GM18907 (cell line): ENCODE measurements around the gene ADAMTS12.

Source experiments
- ATAC-seq: cut with Tn5 transposase; IDR thresholded peaks from one replicate; pipeline ENCODE4 v1.9.1; 2021; ENCODE audit warnings: mild to moderate bottlenecking, moderate library complexity; ENCODE audit not compliant: unreplicated experiment

ADAMTS12 gene

GRCh38 chr5:33501260-33501659 lies 390.5 kb downstream of the ADAMTS12 start:
- ATAC-seq, result no peak

GRCh38 chr5:33494466-33494865 lies 397.3 kb downstream of the ADAMTS12 start:
- no peak for ATAC-seq

- no peak for ATAC-seq
These were observed 399.8 kb downstream of the ADAMTS12 start for GRCh38 chr5:33491941-33492340.

- no peak for ATAC-seq
These were observed 401.6 kb downstream of the ADAMTS12 start for GRCh38 chr5:33490071-33490665.

GRCh38 chr5:33489481-33490067 lies 402.2 kb downstream of the ADAMTS12 start:
- no peak for ATAC-seq

GRCh38 chr5:33488558-33489355 lies 403.0 kb downstream of the ADAMTS12 start:
- ATAC-seq, result no peak

GRCh38 chr5:33487236-33487635 lies 404.6 kb downstream of the ADAMTS12 start:
- ATAC-seq, result no peak

- ATAC-seq, result no peak
These were observed 409.5 kb downstream of the ADAMTS12 start for GRCh38 chr5:33482335-33482734.

GRCh38 chr5:33480876-33481275 lies 410.9 kb downstream of the ADAMTS12 start:
- no peak for ATAC-seq

GRCh38 chr5:33479311-33479710 lies 412.5 kb downstream of the ADAMTS12 start:
- no peak for ATAC-seq

- ATAC-seq, result no peak
These were observed 414.0 kb downstream of the ADAMTS12 start for GRCh38 chr5:33477816-33478215.

- ATAC-seq, result no peak
These were observed 414.8 kb downstream of the ADAMTS12 start for GRCh38 chr5:33476992-33477391.

GRCh38 chr5:33475706-33476105 lies 416.1 kb downstream of the ADAMTS12 start:
- ATAC-seq, result no peak

GRCh38 chr5:33474931-33475499 lies 416.8 kb downstream of the ADAMTS12 start:
- no peak for ATAC-seq

GRCh38 chr5:33474004-33474403 lies 417.8 kb downstream of the ADAMTS12 start:
- ATAC-seq, result no peak
